IMR-90 (cell line): ENCODE data around the gene STK25. TPM values are rescaled to one million over a fixed set of nuclear protein-coding genes. Genes with fewer than 3 reads are reported as not detected.

Source experiments
- ATAC-seq: fragments of 200-7000 bp; cut with Tn5 transposase; 2 replicates; pipeline ENCODE4 v1.9.1; 2020; ENCODE audit warnings: low read depth, mild to moderate bottlenecking, moderate library complexity
- BruUV-seq: library from RNA; stranded (reverse); fragments of 400-500 nt; replicated peaks from 2 replicates; lab custom pipeline; 2021; lab: Mats Ljungman, UMichigan
- CTCF ChIA-PET: fragments of 300-600 bp; formaldehyde crosslinking; extraction: SDS; loops from one replicate; lab custom pipeline; 2021; ENCODE audit warnings: antibody characterized with exemption; lab: Yijun Ruan, JAX
- POLR2A ChIA-PET: fragments of 300-600 bp; sonication (Branson Sonifier 250); formaldehyde crosslinking; loops from one replicate; lab custom pipeline; 2022; ENCODE audit warnings: antibody characterized with exemption; ENCODE audit not compliant: unreplicated experiment; lab: Charles Lee
- DNase-seq: peaks from one replicate; pipeline ENCODE4 v3.0.0; 2013
- H2AFZ ChIP-seq: replicated peaks from 2 replicates; pipeline ENCODE3; 2013; ENCODE audit warnings: low read length, mild to moderate bottlenecking; ENCODE audit not compliant: poor library complexity
- H2AK5ac ChIP-seq: 2 replicates; pipeline ENCODE4 v1.6.1; 2013; ENCODE audit warnings: low read depth, low read length, inconsistent platforms
- H2AK9ac ChIP-seq: replicated peaks from 2 replicates; pipeline ENCODE3; 2013; ENCODE audit warnings: mild to moderate bottlenecking, low read depth, low read length, moderate library complexity; ENCODE audit not compliant: poor library complexity
- H2BK120ac ChIP-seq: 2 replicates; pipeline ENCODE4 v1.6.1; 2013; ENCODE audit warnings: low read depth, low read length, inconsistent platforms
- H2BK15ac ChIP-seq: 3 replicates; pipeline ENCODE4 v1.6.1; 2013; ENCODE audit warnings: low read depth, low read length, inconsistent platforms
- H2BK20ac ChIP-seq: 2 replicates; pipeline ENCODE4 v1.6.1; 2013; ENCODE audit warnings: low read depth, mild to moderate bottlenecking, inconsistent platforms, low read length, moderate library complexity
- H2BK5ac ChIP-seq: 2 replicates; pipeline ENCODE4 v1.6.1; 2013; ENCODE audit warnings: mild to moderate bottlenecking, low read depth, low read length, inconsistent platforms; ENCODE audit not compliant: poor library complexity, severe bottlenecking
- H3K14ac ChIP-seq: replicated peaks from 2 replicates; pipeline ENCODE4 v1.6.1; 2013; ENCODE audit warnings: low read depth, low read length, inconsistent platforms
- H3K18ac ChIP-seq: 2 replicates; pipeline ENCODE4 v1.6.1; 2013; ENCODE audit warnings: low read depth, low read length, control low read depth
- H3K23ac ChIP-seq: 2 replicates; pipeline ENCODE4 v1.6.1; 2013; ENCODE audit warnings: low read depth, low read length, inconsistent platforms
- H3K27ac ChIP-seq: 2 replicates; pipeline ENCODE4 v1.5.1; 2013; ENCODE audit warnings: mild to moderate bottlenecking, control low read depth, low read length; ENCODE audit not compliant: insufficient read depth
- H3K27me3 ChIP-seq: 2 replicates; pipeline ENCODE4 v1.6.1; 2013; ENCODE audit warnings: low read length; ENCODE audit not compliant: control insufficient read depth, insufficient read depth
- H3K36me3 ChIP-seq: 2 replicates; pipeline ENCODE4 v1.6.1; 2013; ENCODE audit warnings: low read length, mixed read lengths; ENCODE audit not compliant: control insufficient read depth, insufficient read depth
- H3K4ac ChIP-seq: 2 replicates; pipeline ENCODE4 v1.6.1; 2013; ENCODE audit warnings: low read depth, low read length, inconsistent platforms
- H3K4me1 ChIP-seq: 2 replicates; pipeline ENCODE4 v1.6.1; 2013; ENCODE audit warnings: low read length, mixed read lengths; ENCODE audit not compliant: control insufficient read depth, insufficient read depth
- H3K4me2 ChIP-seq: 2 replicates; pipeline ENCODE4 v1.6.1; 2013; ENCODE audit warnings: low read depth, mild to moderate bottlenecking, control low read depth, low read length, moderate library complexity
- H3K4me3 ChIP-seq: 2 replicates; pipeline ENCODE4 v1.5.1; 2013; ENCODE audit warnings: low read depth, mild to moderate bottlenecking, control low read depth, low read length, moderate library complexity; ENCODE audit not compliant: insufficient read depth
- H3K56ac ChIP-seq: 2 replicates; pipeline ENCODE4 v1.6.1; 2013; ENCODE audit warnings: low read length, inconsistent platforms; ENCODE audit not compliant: insufficient read depth; ENCODE audit errors: extremely low read depth
- H3K79me1 ChIP-seq, 2 experiments: 2 replicates each; pipeline ENCODE4 v1.6.1; 2013; ENCODE audit warnings: low read length in 2 of 2, inconsistent platforms in 1 of 2, low read depth in 1 of 2
- H3K9ac ChIP-seq: 2 replicates; pipeline ENCODE4 v1.6.1; 2013; ENCODE audit warnings: low read depth, low read length, control low read depth
- H3K9me1 ChIP-seq: 2 replicates; pipeline ENCODE4 v1.6.1; 2013; ENCODE audit warnings: low read length, inconsistent platforms; ENCODE audit not compliant: insufficient read depth
- H3K9me3 ChIP-seq: 2 replicates; pipeline ENCODE4 v1.6.1; 2013; ENCODE audit warnings: low read length; ENCODE audit not compliant: control insufficient read depth, insufficient read depth
- H4K20me1 ChIP-seq: 2 replicates; pipeline ENCODE4 v1.6.1; 2013; ENCODE audit warnings: low read length, inconsistent platforms; ENCODE audit not compliant: insufficient read depth
- H4K5ac ChIP-seq: 2 replicates; pipeline ENCODE4 v1.6.1; 2013; ENCODE audit warnings: mild to moderate bottlenecking, low read depth, low read length, control low read depth
- H4K8ac ChIP-seq, 2 experiments: 2 replicates each; pipeline ENCODE4 v1.6.1; 2013; ENCODE audit warnings: low read depth in 2 of 2, low read length in 2 of 2, control low read depth in 1 of 2, inconsistent platforms in 1 of 2
- H4K91ac ChIP-seq: 2 replicates; pipeline ENCODE4 v1.6.1; 2013; ENCODE audit warnings: low read depth, low read length, inconsistent platforms; ENCODE audit not compliant: insufficient read depth
- RFX5 ChIP-seq: IDR thresholded peaks from 2 replicates; pipeline ENCODE4 v1.8.0; 2012; ENCODE audit warnings: low read depth, mild to moderate bottlenecking, low read length, moderate library complexity
- dilution Hi-C: fragments of 300-500 bp; cut with HindIII; formaldehyde crosslinking; loops from one replicate; pipeline ENCODE4 v1.14.3; 2018; ENCODE audit warnings: low sequenced_read_pairs; ENCODE audit not compliant: unreplicated experiment
- in situ Hi-C: fragments of 300-500 bp; cut with MboI; formaldehyde crosslinking; loops from 3 replicates; pipeline ENCODE4 v1.14.3; 2019; ENCODE audit warnings: low sequenced_read_pairs, inconsistent platforms, mixed read lengths
- intact Hi-C: fragments of 100-400 bp; cut with micrococcal nuclease; formaldehyde crosslinking; loops from 2 replicates; pipeline ENCODE4 v1.10.0; 2022
- polyA plus RNA-seq, 3 experiments: library from polyadenylated mRNA; depleted of rRNA; stranded (reverse); fragments of >200 nt; gene quantifications; 2 replicates each; pipeline ENCODE4 v1.2.3, GENCODE V29; 2012; ENCODE audit warnings: low replicate concordance in 1 of 3
- total RNA-seq: library from RNA; depleted of rRNA; stranded (reverse); fragments of >200 nt; gene quantifications from 2 replicates; pipeline ENCODE4 v1.2.3, GENCODE V29; 2012

The STK25 gene
- total and polyA plus RNA-seq, 2 of the 4 experiments (the other 2 are of a cell fraction), result 258 to 392 TPM

DNA sequence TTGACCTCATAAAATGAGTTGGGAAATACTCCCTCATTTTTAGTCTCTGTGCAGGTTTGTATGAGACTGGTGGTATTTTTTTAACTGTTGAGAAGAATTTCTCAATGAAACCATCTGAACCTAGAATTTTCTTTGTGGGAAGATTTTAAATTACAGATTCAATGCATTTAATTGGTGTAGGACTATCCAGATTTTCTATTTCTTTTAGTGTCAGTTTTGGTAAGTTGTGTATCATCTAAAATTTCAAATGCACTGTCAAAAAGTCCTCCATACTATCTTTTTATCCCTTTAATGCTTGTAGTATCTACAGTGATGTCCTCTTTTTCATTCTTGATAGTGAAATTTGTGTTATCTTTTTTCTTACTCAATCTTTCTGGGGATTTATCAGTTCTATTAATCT is 48.4 kb upstream of the STK25 start:
- dilution Hi-C loops, result no loop called here
- Histone ChIP-seq H2AK5ac (no peak overlapping the region), H4K20me1 (peaks cover 19% of the 10 kb centered on the region), H2BK5ac (no peak overlapping the region), H3K56ac (no peak overlapping the region), H3K23ac (no peak overlapping the region), H3K14ac (no peak overlapping the region), H2AK9ac (no peak overlapping the region), H2BK120ac (no peak overlapping the region), H3K18ac (no peak overlapping the region), H3K4me3 (no peak overlapping the region), H3K4me1 (peaks cover 12% of the 10 kb centered on the region), H4K8ac (no peak overlapping the region), H3K4me2 (no peak overlapping the region), H3K4ac (no peak overlapping the region), H3K9me3 (no peaks in the 10 kb centered on the region), H3K9ac (no peak overlapping the region), H4K91ac (no peak overlapping the region), H3K27me3 (no peaks in the 10 kb centered on the region), H3K79me1 (peaks cover 0 to 17% of the 10 kb centered on the region in 2 experiments; a peak in 3 of 4 replicates), H3K9me1 (peaks cover 8% of the 10 kb centered on the region; the same call in 1 of the 2 replicates), H2AFZ (no peak overlapping the region), H2BK20ac (no peak overlapping the region), H4K5ac (no peak overlapping the region), H3K27ac (no peak overlapping the region), H2BK15ac (no peak overlapping the region), H3K36me3 (no peaks in the 10 kb centered on the region)
- in situ Hi-C loops, result no loop called here
- DNase-seq (no peak), ATAC-seq (no peak)
- ChIA-PET POLR2A (interaction anchor here (0.6 kb wide), 1 partner anchor 12 kb away, joined by 6 read pairs; no protein-coding TSS in a partner anchor), CTCF (no interaction called here)
- no peak for TF ChIP-seq RFX5
- intact Hi-C loops, result loop anchor here (5.0 kb wide), 1 partner anchor 199 kb away; the partner anchor contains the start of gene FARP2
- no TSS peak for BruUV-seq
